Transverse colon (tissue), 3 donors: Measurements from ENCODE around the gene GSK3B.

ENCODE experiments used
- POLR2A ChIP-seq: fragments of 450-650 bp; IDR thresholded peaks from one replicate; pipeline ENCODE4 v1.6.1; 2016; ENCODE audit warnings: antibody characterized with exemption, mild to moderate bottlenecking, moderate library complexity
- TF ChIP-seq, protein P1 (sequence below), 5 experiments: fragments of 200-600 bp in 3 of 5; fragments of 450-650 bp in 2 of 5; sonication (generic) in 3 of 5; IDR thresholded peaks; 1 replicate in 2 of 5; 2 replicates in 3 of 5; pipeline ENCODE4 v1.5.1; 2016 to 2017; ENCODE audit warnings: antibody characterized with exemption in 5 of 5, inconsistent platforms in 3 of 5, mild to moderate bottlenecking in 2 of 5, moderate library complexity in 1 of 5

DNA sequence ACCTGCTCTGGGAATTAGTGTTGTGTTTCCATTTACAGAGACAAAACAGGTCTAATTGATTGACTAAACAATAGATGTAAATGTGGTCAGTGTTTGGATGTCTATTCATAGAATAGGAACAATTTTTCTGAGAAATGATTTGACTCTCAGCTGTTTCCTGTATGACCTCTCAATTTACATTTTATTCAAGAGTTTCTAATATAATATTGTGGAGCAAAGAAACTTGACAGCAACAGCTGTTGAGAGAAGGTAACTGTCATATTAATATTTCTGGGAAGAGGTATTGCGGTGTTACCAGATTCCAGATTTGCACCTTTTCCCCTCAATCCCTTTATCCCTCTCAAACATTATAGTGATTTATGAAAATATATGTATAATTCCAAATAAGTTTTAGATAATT, 316.1 kb downstream of the GSK3B start:
- TF ChIP-seq, protein P1, sequence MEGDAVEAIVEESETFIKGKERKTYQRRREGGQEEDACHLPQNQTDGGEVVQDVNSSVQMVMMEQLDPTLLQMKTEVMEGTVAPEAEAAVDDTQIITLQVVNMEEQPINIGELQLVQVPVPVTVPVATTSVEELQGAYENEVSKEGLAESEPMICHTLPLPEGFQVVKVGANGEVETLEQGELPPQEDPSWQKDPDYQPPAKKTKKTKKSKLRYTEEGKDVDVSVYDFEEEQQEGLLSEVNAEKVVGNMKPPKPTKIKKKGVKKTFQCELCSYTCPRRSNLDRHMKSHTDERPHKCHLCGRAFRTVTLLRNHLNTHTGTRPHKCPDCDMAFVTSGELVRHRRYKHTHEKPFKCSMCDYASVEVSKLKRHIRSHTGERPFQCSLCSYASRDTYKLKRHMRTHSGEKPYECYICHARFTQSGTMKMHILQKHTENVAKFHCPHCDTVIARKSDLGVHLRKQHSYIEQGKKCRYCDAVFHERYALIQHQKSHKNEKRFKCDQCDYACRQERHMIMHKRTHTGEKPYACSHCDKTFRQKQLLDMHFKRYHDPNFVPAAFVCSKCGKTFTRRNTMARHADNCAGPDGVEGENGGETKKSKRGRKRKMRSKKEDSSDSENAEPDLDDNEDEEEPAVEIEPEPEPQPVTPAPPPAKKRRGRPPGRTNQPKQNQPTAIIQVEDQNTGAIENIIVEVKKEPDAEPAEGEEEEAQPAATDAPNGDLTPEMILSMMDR (IDR thresholded peaks at IDR 0.05): no peak
- TF ChIP-seq POLR2A: no peak
